ENCODE results near the gene TMEM234. TPM values are rescaled to one million over a fixed set of nuclear protein-coding genes. Genes with fewer than 3 reads are reported as not detected.

Gene TMEM234
- total RNA-seq, 1 experiment from 2014 or later, result 22.2 TPM

GRCh38 chr1:32195972-32196823, 26.0 kb downstream of the TMEM234 start:
- no peaks in the 10 kb centered on the region for H3K27me3 Mint-ChIP-seq (ENCODE audit: insufficient read depth, unreplicated experiment)
- H3K4me3 Mint-ChIP-seq (ENCODE audit: unreplicated experiment), result no peak overlapping the region
- H3K36me3 Mint-ChIP-seq (ENCODE audit: insufficient read depth, unreplicated experiment), result peaks cover 64% of the 10 kb centered on the region
- CTCF ChIA-PET, result interaction anchor here (3.3 kb wide), 1 partner anchor 19 kb away, joined by 11 read pairs; no protein-coding TSS in a partner anchor
- H3K27ac Mint-ChIP-seq (ENCODE audit: low read depth, unreplicated experiment), result peak overlapping the region; percentile 46
- BruUV-seq (replicated peaks), result TSS peak; percentile 20
- TF ChIP-seq CTCF (IDR thresholded peaks at IDR 0.05; ENCODE audit: unreplicated experiment), result no peak
- POLR2A ChIA-PET, result interaction anchor here (0.6 to 2.9 kb wide), 6 partner anchors 10 to 477 kb away, joined by 3 to 13 read pairs (median 6); partner anchors contain the start of genes IQCC, KPNA6 and TXLNA
- DNase-seq (ENCODE audit: unreplicated experiment), result no peak
- intact Hi-C loops (cut with micrococcal nuclease), result no loop called here
- H3K9me3 Mint-ChIP-seq (ENCODE audit: unreplicated experiment), result no peaks in the 10 kb centered on the region
- H3K4me1 Mint-ChIP-seq (ENCODE audit: insufficient read depth, unreplicated experiment), result peaks cover 6% of the 10 kb centered on the region

GRCh38 chr1:32195531-32195930, 26.6 kb downstream of the TMEM234 start:
- Mint-ChIP-seq H3K27ac (ENCODE audit: low read depth, unreplicated experiment) (no peak overlapping the region), H3K4me3 (ENCODE audit: unreplicated experiment) (no peak overlapping the region), H3K4me1 (ENCODE audit: insufficient read depth, unreplicated experiment) (peaks cover 6% of the 10 kb centered on the region), H3K27me3 (ENCODE audit: insufficient read depth, unreplicated experiment) (no peaks in the 10 kb centered on the region), H3K36me3 (ENCODE audit: insufficient read depth, unreplicated experiment) (peaks cover 71% of the 10 kb centered on the region), H3K9me3 (ENCODE audit: unreplicated experiment) (no peaks in the 10 kb centered on the region)
- ChIA-PET POLR2A (interaction anchor here (1.0 to 2.9 kb wide), 3 partner anchors 11 to 16 kb away, joined by 3 to 13 read pairs (median 3); partner anchors contain the start of gene TXLNA), CTCF (no interaction called here)
- TF ChIP-seq CTCF (IDR thresholded peaks at IDR 0.05; ENCODE audit: unreplicated experiment), result no peak
- DNase-seq (ENCODE audit: unreplicated experiment), result no peak
- intact Hi-C loops (cut with micrococcal nuclease), result no loop called here
- no TSS peak for BruUV-seq (replicated peaks)

- intact Hi-C loops (cut with micrococcal nuclease), result no loop called here
- TF ChIP-seq CTCF (IDR thresholded peaks at IDR 0.05; ENCODE audit: unreplicated experiment), result no peak
- POLR2A ChIA-PET, result interaction anchor here (1.2 kb wide), 1 partner anchor 15 kb away, joined by 4 read pairs; no protein-coding TSS in a partner anchor
- Mint-ChIP-seq H3K27ac (ENCODE audit: low read depth, unreplicated experiment) (no peak overlapping the region), H3K4me1 (ENCODE audit: insufficient read depth, unreplicated experiment) (peaks cover 2% of the 10 kb centered on the region), H3K4me3 (ENCODE audit: unreplicated experiment) (no peak overlapping the region), H3K27me3 (ENCODE audit: insufficient read depth, unreplicated experiment) (no peaks in the 10 kb centered on the region), H3K9me3 (ENCODE audit: unreplicated experiment) (no peaks in the 10 kb centered on the region), H3K36me3 (ENCODE audit: insufficient read depth, unreplicated experiment) (peaks cover 76% of the 10 kb centered on the region)
- CTCF ChIA-PET, result interaction anchor here (0.9 kb wide), 1 partner anchor 53 kb away, joined by 4 read pairs; no protein-coding TSS in a partner anchor
- DNase-seq (ENCODE audit: unreplicated experiment), result no peak
- no TSS peak for BruUV-seq (replicated peaks)
Observed at GRCh38 chr1:32194984-32195383, 27.2 kb downstream of the TMEM234 start.

- CTCF ChIA-PET, result interaction anchor here (0.5 to 0.7 kb wide), 3 partner anchors 23 to 207 kb away, joined by 3 to 6 read pairs (median 4); no protein-coding TSS in a partner anchor
- DNase-seq (ENCODE audit: unreplicated experiment), result no peak
- H3K36me3 Mint-ChIP-seq (ENCODE audit: insufficient read depth, unreplicated experiment), result peaks cover 99% of the 10 kb centered on the region
- no peak overlapping the region for H3K4me3 Mint-ChIP-seq (ENCODE audit: unreplicated experiment)
- no TSS peak for BruUV-seq (replicated peaks)
- no peaks in the 10 kb centered on the region for H3K4me1 Mint-ChIP-seq (ENCODE audit: insufficient read depth, unreplicated experiment)
- POLR2A ChIA-PET, result interaction anchor here (1.2 to 1.6 kb wide), 2 partner anchors 12 to 126 kb away, joined by 3 to 5 read pairs; no protein-coding TSS in a partner anchor
- intact Hi-C loops (cut with micrococcal nuclease), result no loop called here
- H3K27ac Mint-ChIP-seq (ENCODE audit: low read depth, unreplicated experiment), result no peak overlapping the region
- no peaks in the 10 kb centered on the region for H3K27me3 Mint-ChIP-seq (ENCODE audit: insufficient read depth, unreplicated experiment)
- TF ChIP-seq CTCF (IDR thresholded peaks at IDR 0.05; ENCODE audit: unreplicated experiment), result no peak
- H3K9me3 Mint-ChIP-seq (ENCODE audit: unreplicated experiment), result no peaks in the 10 kb centered on the region
Observed at GRCh38 chr1:32192220-32192948, 29.8 kb downstream of the TMEM234 start.

All from MCF 10A (cell line).